GM19372 (cell line): Measurements from ENCODE around the gene SNPH.

ENCODE experiments used
- ATAC-seq: cut with Tn5 transposase; IDR thresholded peaks from one replicate; pipeline ENCODE4 v1.9.1; 2021; ENCODE audit warnings: mild to moderate bottlenecking, low read depth, moderate library complexity; ENCODE audit not compliant: unreplicated experiment

The SNPH gene

DNA sequence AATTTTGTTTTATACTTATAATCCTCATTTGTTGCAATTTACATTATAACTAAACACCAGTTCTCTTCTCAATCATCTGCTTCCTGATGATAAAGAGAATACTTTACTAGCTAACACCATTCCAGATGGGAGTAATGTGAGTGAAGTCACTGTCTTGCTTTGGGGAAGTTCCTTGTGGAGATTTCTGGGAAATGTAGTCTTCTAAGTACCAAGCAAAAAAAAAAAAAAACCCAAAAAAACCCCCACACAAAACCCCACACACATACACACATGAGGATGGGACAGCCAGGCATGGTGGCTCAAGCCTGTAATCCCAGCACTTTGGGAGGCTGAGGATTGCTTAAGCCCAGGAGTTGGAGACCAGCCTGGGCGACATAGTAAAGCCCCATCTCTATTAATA lies 2.2 kb upstream of the SNPH start:
- no peak for ATAC-seq

DNA sequence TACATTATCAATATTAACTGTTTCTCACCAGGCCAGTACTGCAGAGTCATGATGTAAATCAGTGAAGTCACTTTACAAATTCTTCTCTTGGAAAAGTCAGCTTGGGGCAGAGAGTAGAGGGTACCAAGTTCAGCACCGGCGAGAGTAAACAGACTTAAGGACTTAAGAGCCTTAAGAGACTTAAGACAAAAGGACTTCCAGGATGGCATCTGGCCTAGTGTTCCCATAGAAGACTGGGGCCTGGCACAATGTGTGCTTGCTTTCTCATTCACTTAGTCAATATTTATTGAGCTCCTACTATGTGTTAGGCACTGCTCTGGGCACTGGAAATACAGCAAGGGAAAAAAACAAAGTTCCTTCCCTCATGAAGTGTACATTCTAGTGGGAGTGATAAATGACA lies 1.4 kb upstream of the SNPH start:
- no peak for ATAC-seq

DNA sequence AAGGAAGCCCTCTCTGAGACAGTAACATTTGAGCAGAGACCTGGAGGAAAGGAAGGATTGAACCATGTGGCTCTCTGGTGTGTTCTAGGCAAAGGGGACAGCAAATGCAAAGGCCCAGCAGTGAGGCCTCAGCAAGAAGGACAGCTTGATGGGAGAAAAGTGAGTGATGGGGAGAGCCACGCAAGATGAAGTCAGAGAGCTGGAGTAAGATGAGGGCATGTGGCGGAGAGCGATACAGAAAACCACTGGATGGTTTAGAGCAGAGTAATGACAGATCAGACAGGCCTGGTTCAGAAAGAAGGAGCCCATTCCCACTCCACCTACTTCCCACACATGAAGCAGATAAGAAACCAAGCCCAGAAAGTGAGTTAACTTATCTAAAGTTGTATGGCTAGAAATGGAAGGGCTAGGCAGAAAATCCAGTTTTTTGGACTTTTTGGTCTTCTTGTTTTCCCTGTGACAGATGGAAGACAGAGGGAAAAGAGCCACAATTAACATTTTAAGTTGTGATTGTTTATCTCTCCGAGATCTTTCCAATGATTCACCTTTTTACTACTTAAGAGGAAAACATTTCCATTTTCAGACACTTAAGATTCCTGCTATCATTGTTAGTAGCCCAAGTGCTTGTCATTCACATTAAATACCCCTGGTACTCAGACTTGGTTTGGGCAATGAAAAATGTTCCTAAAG lies 723 bp upstream of the SNPH start:
- ATAC-seq, result no peak

DNA sequence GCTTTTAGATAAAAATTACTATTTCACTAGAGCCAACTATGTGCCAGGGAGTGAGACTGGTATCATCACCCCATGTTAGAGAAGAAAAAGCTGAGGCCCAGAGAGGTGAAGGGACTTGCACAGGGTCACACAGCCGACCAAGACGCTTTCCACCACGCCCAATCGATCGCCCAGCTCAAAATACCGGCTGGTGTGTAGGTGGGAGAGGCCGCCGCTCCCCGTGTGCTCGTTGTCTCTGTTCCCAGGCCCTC lies 253 bp upstream of the SNPH start:
- no peak for ATAC-seq

DNA sequence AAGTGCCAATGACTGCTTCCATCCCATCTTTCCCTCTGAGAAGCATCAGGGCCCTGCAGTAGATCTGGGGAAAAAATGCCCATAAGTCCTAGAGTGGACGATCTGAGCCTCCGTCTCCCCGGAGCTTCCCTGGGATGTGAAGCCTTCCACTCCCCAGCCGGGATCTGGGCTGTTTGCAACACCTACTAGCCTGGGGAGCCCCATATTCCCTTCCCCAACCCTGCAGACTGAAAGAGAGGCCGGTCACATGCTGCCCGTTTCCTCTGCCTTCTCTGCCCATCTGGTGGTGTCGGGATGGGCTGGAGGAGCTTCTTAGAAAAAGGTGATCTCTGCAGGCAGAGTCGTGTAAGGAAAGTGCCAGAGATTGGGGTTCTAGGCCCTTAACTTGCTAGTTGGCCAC lies 1.1 kb downstream of the SNPH start:
- ATAC-seq, result no peak

DNA sequence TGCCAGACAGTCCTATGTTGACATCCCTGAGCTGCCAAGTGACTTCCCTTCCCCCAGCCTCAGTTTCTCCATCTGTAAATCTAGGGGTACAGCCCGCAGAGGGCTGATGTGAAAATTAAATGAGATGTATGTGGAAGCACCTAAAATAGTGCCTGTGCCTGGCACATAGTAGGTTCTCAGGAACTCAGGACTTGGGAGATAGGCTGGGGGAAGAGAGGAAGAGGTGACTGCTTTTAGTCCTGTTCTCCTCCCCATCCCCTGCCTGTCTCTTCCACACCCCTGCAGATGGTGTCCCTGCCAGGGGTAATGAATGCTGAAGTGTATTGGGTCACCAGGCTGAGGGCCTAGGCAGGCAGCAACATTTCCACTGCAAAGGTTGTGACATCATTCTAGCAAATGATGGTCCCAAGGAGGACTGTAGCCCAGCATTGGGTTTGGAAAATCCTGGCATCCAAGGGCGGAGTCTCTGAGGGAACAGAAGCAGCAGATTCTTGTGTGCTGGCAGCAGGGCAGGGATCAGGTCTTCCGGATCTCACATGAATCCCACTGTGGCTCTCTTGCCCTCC lies 1.8 kb downstream of the SNPH start:
- ATAC-seq, result no peak

DNA sequence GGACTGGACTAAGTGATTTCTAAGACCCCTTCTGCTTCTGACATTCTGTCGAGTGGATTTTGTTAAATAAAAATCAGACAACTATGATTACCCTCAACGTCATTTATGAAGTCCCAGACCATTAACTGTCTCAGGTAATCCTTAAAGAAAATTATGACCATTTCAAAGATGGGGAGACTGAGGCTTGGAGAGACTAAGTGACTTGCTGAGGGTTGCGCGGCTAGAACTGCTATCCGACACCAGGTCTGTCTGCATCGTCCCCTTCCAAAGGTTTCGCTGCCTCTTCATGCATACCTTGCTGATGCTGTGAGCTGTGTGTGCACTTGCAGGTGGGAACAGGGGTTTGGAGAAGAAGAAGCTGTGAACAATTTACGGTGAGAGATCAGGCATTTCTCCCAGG lies 3.1 kb downstream of the SNPH start:
- no peak for ATAC-seq

DNA sequence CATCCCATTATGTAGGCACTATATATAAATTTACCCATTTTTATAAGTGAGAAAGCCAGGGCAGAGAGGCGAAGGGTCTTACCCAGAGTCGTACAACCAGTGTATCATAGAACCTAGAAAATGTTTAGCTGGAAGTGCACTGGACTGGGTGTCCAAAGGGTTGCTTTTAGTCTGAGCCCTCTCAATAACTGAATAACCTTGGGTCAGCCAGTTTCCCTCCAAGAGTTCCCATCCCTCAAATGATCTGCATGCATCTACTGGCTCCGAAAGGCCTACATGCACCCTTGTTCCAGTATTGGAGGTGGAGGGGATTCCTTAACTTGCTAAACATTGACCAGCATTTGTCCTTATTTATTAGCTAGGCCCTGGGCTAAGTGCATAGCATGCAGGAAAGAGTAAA lies 3.8 kb downstream of the SNPH start:
- no peak for ATAC-seq

DNA sequence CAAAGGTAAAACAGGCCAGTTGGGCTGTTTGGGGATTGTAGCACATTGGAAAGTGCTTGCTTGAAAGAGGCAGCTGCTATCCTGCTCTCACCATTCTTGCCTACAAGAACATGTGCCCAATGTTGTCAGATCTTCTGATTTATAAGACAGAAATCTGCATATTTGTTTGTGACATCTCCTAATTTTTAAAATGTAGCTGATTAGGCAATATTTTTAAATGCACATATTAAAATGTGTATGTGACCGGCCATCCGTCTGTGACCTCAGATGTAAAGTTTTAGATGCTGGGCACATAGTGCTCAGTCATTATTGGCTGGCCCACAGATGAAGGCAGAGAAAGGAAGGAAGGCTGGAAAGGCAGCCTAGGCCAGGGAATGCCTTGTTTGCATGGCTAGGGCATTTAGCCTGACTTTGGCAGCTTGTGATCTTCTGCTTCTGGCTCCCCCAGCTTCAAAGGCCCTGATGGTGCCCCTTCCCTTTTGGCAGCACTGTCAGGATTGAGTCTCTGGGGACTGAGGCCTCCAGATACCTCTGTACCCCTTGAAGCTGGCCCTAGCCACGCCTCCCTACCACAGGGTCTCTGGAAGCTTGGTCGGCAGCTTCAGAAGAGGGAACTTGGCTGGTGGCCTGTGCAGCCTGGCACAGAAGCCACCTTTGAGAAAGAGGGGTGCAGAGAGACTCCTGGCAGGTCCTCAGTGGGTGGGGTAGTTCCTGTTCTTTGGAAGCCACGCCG lies 6.4 kb downstream of the SNPH start:
- no peak for ATAC-seq

DNA sequence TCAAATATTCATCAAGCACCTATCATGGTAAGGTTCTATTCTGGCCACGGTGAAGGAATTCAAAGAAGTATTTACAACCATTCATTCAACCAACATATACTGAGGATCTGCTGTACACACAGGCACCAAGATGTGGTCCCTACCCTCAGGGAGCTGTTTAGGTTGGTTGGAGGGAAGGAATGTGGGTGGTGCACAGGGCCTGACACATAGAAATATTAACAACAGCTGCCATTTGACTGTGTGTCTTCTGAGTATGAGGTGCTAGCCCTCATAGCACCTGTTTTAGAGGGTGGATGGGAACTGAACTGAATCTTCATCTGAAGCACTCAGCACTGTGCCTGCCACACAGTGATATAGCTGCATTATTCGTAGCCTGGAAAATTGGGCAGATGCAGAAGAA lies 7.3 kb downstream of the SNPH start:
- no peak for ATAC-seq

DNA sequence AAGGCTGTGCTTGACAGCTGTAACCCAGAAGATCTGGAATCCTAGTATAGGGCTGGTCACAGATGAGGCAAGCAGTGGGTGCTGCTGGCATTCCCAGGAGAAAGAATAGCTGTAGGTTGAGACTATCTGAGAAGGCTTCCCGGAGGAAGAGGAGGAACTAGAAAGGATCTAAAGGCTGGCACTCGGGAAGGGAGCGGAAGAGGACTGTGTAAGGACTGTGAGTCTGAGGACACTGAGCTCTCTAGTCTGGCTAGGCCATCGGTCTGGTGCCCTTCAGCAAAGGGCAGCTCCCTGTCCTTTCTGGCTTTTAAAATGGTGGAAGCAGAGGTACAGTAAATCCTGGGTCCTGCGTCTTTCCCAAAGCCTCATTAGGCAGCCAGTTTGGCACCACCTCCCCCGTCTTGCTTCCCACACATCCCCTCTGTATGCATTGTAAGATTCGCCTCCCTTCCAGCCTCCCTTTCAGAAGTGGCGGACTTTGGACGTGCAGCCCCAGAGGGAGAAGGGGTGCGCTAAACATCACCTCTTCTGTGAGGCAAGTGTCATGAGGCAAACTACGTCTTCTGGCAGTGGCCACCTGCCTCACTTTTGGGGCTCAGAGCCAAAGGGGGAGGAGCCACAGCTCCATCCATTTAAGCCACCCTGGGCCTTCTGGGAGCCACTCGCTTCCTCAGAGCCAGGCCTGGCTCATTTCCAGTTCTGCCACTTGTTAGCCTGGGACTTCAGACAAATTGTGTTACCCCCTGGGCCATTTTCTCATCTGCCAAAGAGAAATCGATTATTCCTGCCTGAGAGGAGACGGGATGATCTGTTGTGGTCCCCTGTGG lies 8.6 kb downstream of the SNPH start:
- ATAC-seq, result no peak

DNA sequence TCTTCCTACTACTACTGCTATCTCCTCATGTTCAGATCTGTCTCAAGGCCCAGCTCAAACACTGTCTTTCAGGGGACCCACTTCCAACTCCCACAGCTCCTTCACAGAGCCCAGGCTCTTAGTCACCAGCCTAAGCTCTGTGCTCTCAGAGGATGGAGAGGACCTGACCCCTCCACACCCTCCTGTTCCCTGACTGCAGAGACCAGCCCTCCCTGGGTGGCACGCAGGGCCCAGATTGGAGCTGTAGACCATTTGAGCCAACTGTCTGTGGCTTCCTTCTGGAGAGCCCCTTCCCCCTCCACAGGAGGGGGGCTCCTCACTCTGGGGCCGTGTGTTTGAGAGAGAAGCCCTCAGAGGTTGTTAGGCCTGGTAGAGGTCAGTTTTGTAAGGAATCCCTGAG lies 9.8 kb downstream of the SNPH start:
- no peak for ATAC-seq

DNA sequence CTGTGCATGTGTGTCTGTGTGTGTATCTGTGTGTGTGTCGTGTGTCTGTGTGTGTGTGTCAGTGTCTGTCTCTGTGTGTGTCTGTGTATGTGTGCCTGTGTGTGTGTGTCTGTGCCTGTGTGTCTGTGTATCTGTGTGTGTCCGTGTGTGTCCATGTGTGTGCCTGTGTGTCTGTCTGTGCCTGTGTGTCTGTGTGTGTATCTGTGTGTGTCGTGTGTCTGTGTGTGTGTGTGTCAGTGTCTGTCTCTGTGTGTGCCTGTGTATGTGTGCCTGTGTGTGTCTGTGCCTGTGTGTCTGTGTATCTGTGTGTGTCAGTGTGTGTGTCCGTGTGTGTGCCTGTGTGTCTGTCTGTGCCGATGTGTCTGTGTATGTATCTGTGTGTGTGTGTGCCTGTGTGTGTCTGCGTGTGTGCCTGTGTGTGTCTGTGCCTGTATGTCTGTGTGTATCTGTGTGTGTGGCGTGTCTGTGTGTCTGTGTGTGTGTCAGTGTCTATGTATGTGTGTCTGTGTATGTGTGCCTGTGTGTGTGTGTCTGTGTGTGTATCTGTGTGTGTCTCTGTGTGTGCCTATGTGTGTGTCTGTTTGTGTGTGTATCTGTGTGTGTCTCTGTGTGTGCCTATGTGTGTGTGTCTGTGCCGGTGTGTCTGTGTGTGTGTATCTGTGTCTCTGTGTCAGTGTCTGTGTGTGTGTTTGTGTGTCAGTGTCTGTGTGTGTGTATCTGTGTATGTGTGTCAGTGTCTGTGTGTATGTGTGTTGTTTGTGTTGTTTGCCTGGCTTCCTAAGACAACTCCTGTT lies 11.6 kb downstream of the SNPH start:
- no peak for ATAC-seq

DNA sequence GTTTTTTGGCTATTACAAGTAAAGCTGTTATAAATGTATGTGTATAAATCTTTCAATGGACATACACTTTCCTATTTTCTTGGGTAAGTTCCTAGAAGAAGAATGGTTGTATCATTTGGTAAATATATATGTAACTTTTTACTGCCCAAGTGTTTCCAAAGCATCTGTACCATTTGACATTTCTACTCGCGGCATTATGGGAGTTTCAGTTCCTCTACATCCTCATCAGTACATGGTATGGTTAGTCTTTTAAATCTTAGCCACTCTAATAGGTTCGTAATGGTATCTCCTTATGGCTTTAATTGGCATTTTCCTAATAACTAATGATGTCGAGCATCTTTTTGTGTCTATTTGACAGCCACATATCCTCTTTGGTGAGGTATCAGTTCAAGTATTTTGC lies 12.9 kb downstream of the SNPH start:
- no peak for ATAC-seq

DNA sequence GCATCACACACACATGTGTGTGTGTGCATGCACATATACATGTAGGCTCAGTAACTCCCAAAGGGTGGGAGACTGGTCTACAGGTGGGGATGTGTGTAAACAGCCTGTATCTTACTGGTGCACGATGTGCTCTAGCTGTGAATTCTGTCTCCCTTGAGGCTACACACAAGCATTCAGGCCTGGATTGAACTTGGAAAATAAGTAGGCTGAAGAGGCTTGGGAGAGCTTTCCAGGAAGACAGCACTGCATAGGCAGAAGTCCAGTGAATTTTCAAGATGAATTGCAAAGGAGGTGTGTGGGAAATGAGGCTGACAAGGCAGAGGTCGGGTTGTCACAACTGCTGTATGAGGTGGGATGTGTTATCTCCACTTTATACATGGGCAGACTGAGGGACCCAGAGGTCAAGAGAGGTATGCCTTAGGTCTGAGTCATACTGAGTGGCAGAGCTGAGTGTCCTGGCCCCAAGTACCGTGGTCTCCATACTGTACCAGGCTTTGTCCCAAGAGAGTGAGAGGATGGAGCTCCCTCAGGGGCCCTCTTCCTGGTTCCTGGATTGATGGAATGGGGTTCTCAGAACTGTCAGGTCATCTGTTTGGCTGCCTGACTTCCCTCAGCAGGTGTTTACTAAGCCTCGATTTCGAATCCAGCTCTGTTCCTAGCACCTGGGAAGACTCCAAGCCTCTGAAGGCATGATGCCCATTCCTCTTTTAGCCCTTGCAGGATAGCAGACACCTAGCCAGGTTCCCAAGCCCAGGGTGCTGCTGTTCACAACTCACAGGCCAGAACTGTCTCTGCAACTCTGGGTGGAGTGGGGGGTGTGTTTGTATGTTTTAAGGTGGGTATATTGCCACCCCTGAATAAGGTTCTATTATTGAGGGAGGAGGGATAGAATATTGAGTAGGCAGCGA lies 14.4 kb downstream of the SNPH start:
- no peak for ATAC-seq

DNA sequence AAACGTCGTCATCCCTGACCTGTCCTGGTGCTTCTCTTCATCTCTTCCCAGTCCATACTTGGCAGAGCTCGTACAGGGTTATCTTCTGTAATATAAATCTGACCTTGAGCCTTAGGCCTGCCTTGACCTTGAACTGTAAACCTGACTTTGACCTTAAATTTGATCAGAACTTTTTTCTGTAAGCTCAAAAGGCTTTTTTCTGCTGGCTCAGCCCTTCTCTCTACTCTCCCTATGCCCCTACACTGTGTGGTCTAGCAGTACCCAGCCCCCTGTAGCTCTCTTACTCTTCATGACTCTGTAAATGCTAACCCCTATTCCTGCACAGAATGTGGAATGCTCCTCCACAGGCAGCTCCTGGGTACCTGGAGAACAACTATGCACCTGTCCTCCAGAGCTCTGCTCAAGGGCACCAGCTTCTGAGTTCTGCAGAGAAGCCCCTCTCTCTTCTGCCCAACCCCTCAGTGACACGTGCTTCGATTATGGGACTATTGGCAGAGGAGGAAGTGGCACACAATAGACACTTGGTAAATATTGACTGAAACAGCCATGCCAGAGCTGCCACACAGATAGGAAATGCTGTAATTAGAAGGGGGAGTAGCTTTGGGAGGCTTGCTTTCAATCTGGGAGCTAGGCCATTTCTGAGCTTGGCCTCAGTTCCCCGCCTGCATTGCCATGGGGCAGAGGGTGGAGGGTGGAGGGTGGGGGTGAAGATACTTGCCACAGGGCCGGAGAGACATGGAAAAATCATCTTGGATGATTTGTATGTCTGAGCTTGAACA lies 15.4 kb downstream of the SNPH start:
- ATAC-seq, result no peak

DNA sequence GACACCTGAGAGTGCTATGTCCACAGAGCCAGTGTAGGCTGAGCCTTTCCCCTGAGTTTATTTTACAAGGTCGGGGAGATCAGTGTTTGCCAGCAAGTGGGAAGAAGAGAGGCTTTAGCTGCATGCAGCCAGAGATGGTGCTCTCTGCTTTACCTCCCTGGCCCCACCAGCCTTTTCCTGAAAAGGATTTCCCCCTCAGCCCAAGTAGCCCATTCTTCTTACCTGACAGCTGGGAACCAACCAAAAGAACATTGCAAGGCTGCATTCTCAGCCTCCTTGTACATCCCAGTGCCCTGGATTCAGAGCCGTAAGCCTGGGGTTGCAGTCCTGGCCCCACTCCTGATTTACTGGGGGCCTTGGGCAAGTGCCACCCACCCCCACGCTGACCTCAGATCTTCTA lies 16.9 kb downstream of the SNPH start:
- no peak for ATAC-seq

DNA sequence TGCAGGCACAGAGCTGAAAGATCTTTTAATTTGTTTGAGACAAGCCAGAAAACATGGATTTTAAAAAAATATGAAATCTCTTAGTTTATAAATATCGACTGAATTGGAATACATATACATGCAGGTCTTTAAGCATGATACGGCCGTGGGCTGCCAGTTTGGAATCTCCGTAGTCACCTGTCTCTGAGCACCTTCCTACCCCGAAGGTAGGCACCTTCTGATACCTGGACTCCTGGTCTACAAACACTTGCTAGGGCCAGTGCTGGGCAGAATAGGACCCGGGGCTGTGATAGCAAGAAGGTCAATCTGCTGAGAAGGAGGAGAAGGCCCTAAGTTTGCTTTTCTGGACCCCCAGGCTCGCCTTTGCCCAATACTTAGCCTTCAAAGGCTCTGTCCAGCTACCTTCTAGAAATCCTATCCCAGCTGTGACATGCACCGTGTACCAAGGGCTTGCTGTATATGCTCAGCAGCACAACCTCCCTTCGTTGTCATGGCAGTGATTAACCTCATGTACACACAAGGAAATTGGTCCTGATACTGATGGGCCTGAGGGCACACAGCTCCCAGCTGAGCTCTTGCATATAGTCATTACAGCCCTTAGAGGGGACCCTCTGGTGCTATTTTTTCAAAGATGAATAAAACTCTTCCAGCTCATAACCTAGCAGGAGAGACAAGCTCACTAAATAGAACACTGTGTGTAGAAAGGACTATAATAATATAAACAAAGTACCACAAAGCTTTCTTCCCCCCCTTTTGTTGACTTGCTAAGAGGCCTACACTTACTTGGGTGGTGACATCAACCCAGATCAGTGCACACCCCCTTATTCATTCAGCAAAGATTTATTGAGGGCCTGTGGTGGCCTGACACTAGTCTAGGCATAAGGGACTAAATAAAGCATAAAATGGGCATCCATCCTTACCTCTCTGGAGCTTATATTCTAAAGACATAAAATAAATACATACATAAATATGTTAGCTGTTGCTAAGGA lies 17.7 kb downstream of the SNPH start:
- no peak for ATAC-seq
